ENCODE data around the gene ASNSD1. TPM values are rescaled to one million over a fixed set of nuclear protein-coding genes. Genes with fewer than 3 reads are reported as not detected.
"Not testable (repeated sequence)": the region's sequence is repeated elsewhere in the genome, so short reads cannot be mapped to it uniquely, and the experiment has no call there.

ASNSD1 gene
- total RNA-seq, 2 experiments from 2014 or later: 50.9 to 58.4 TPM

DNA sequence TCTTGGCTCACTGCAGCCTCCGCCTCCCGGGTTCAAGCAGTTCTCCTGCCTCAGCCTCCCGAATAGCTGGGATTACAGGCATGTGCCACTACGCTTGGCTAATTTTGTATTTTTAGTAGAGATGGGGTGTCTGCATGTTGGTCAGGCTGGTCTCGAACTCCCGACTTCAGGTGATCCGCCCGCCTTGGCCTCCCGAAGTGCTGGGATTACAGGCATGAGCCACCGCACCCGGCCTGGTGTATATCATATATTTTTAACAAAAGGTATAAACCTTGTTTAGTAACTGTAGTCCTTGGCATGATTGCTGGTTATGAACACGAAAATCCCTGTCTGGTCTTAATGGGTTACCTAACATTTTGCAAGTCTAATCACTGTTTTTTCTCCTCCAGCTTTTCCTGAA lies 2.1 kb downstream of the ASNSD1 start:
- Mint-ChIP-seq H3K4me3 (peak overlapping the region; percentile 28), H3K27ac (peak overlapping the region; percentile 68), H3K4me1 (peaks cover 31% of the 10 kb centered on the region), H3K36me3 (ENCODE audit: low read depth) (peaks cover 26% of the 10 kb centered on the region)
- intact Hi-C loops (cut with DNase I, micrococcal nuclease): loop anchor here (5.0 to 10.0 kb wide), 4 partner anchors 404 to 981 kb away; partner anchors contain the start of genes HIBCH (in 1 of the 2), NAB1 (in 1 of the 2) and NEMP2 (in 1 of the 2)
- DNase-seq; ATAC-seq; H3K9me3 Mint-ChIP-seq (ENCODE audit: low read depth); H3K27me3 Mint-ChIP-seq: not testable (repeated sequence)
- CTCF ChIA-PET: interaction anchor here (0.6 to 6.7 kb wide), 2 partner anchors 10 to 72 kb away, joined by 3 to 80 read pairs; partner anchors contain the start of gene ANKAR
- POLR2A ChIA-PET: interaction anchor here (0.8 to 1.3 kb wide), 2 partner anchors 11 to 82 kb away, joined by 3 to 5 read pairs; partner anchors contain the start of gene SLC40A1

GRCh38 chr2:189669913-189670312 lies 8.7 kb downstream of the ASNSD1 start:
- Mint-ChIP-seq H3K4me3 (no peak overlapping the region), H3K4me1 (peaks cover 19% of the 10 kb centered on the region), H3K27ac (no peak overlapping the region), H3K27me3 (no peaks in the 10 kb centered on the region), H3K9me3 (ENCODE audit: low read depth) (no peaks in the 10 kb centered on the region), H3K36me3 (ENCODE audit: low read depth) (peaks cover 43% of the 10 kb centered on the region)
- intact Hi-C loops (cut with DNase I, micrococcal nuclease): loop anchor here in 1 of 2 experiments (10.0 kb wide), 3 partner anchors 645 to 975 kb away; partner anchors contain the start of genes HIBCH, NAB1 and NEMP2
- DNase-seq: no peak
- POLR2A ChIA-PET: no interaction called here
- CTCF ChIA-PET: interaction anchor here (1.1 to 7.5 kb wide), 3 partner anchors 7 to 15 kb away, joined by 4 to 80 read pairs (median 5); partner anchors contain the start of gene ASNSD1
- no peak for ATAC-seq

- no peak for DNase-seq
- POLR2A ChIA-PET: interaction anchor here (0.6 to 1.1 kb wide), 3 partner anchors 9 to 89 kb away, joined by 3 to 12 read pairs (median 3); partner anchors contain the start of gene OSGEPL1
- H3K4me1 Mint-ChIP-seq: peaks cover 23% of the 10 kb centered on the region
- CTCF ChIA-PET: interaction anchor here (0.7 to 7.5 kb wide), 14 partner anchors 10 to 107 kb away, joined by 3 to 80 read pairs (median 4); partner anchors contain the start of genes ASNSD1 and OSGEPL1
- intact Hi-C loops (cut with DNase I, micrococcal nuclease): loop anchor here (1.0 to 2.0 kb wide), 5 partner anchors 13 to 110 kb away; partner anchors contain the start of genes ASNSD1 (in 2 of the 2), ORMDL1 (in 1 of the 2), OSGEPL1 (in 1 of the 2) and PMS1 (in 1 of the 2)
- peak; percentile 58 for ATAC-seq
- H3K9me3 Mint-ChIP-seq (ENCODE audit: low read depth): peaks cover 11% of the 10 kb centered on the region
- peak overlapping the region; percentile 62 for H3K27ac Mint-ChIP-seq
- no peaks in the 10 kb centered on the region for H3K27me3 Mint-ChIP-seq
- H3K4me3 Mint-ChIP-seq: peak overlapping the region; percentile 52
- peaks cover 51% of the 10 kb centered on the region for H3K36me3 Mint-ChIP-seq (ENCODE audit: low read depth)
Measured at GRCh38 chr2:189673661-189674373, 12.6 kb downstream of the ASNSD1 start.

DNA sequence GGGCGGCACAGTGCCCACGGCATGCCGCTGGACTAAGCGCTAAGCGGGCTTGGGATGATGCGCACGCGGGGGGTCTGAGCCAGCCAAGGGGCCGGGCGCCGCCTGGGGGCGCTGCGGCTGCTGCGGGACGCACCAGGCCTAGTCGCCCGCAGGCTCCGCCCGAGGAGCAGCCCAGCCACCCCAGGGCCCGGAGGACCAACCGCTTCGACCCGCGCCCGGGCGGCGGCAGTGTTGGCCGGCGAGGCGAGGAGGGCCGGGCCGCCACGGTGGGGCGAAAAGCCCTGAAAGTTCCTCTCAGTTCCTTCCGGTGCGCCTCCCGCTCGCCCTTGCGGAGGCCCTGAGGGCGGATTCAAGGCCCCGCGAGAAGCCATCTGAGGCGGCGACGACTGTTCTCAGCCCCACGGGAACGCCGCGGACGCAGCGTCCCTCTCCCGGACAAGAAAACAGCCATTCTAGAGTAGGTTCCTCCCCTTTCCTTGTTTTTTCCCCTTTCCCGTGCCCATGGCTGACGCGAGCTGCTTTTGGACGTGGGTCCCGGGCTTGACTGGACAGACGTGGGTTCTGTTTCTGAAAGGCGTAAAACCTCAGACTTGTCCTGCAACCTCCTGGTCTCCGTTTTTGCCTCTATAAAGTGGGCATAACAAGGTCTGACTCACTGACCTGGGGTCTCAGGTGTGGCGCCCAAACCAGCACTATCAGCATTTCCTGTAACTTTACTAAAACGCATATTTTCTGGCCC lies 13.3 kb downstream of the ASNSD1 start, which contains the start of gene ANKAR:
TSS of gene ANKAR (plus strand) at position 297 of the 739 bp plus-strand sequence. CDS start 1,821 bp downstream, outside the sequence.
- intact Hi-C loops (cut with DNase I, micrococcal nuclease): loop anchor here (1.0 to 2.0 kb wide), 5 partner anchors 13 to 110 kb away; partner anchors contain the start of genes ASNSD1 (in 2 of the 2), ORMDL1 (in 1 of the 2), OSGEPL1 (in 1 of the 2) and PMS1 (in 1 of the 2)
- peak; percentile 87 for DNase-seq
- H3K9me3 Mint-ChIP-seq (ENCODE audit: low read depth): peaks cover 11% of the 10 kb centered on the region
- H3K4me1 Mint-ChIP-seq: peaks cover 27% of the 10 kb centered on the region
- POLR2A ChIA-PET: interaction anchor here (0.6 to 1.1 kb wide), 3 partner anchors 10 to 130 kb away, joined by 3 to 12 read pairs (median 7); no protein-coding TSS in a partner anchor
- no peaks in the 10 kb centered on the region for H3K27me3 Mint-ChIP-seq
- peak; percentile 92 for ATAC-seq
- peak within 1 kb of the TSS; percentile 95 for H3K27ac Mint-ChIP-seq
- CTCF ChIA-PET: interaction anchor here (0.7 to 7.5 kb wide), 14 partner anchors 11 to 106 kb away, joined by 3 to 80 read pairs (median 6); partner anchors contain the start of genes ASNSD1 and OSGEPL1
- peak within 1 kb of the TSS; percentile 83 for H3K4me3 Mint-ChIP-seq
- H3K36me3 Mint-ChIP-seq (ENCODE audit: low read depth): peaks cover 47% of the 10 kb centered on the region

- no peak for ATAC-seq
- DNase-seq: no peak
- peaks cover 11% of the 10 kb centered on the region for H3K9me3 Mint-ChIP-seq (ENCODE audit: low read depth)
- peaks cover 44% of the 10 kb centered on the region for H3K4me1 Mint-ChIP-seq
- POLR2A ChIA-PET: no interaction called here
- no peaks in the 10 kb centered on the region for H3K27me3 Mint-ChIP-seq
- H3K4me3 Mint-ChIP-seq: no peak overlapping the region
- peaks cover 46% of the 10 kb centered on the region for H3K36me3 Mint-ChIP-seq (ENCODE audit: low read depth)
- no peak overlapping the region for H3K27ac Mint-ChIP-seq
- CTCF ChIA-PET: interaction anchor here (0.6 to 7.5 kb wide), 8 partner anchors 13 to 110 kb away, joined by 3 to 80 read pairs (median 6); partner anchors contain the start of genes ASNSD1 and OSGEPL1
- intact Hi-C loops (cut with DNase I, micrococcal nuclease): no loop called here
Measured at GRCh38 chr2:189676471-189676870, 15.2 kb downstream of the ASNSD1 start.

GRCh38 chr2:189679226-189679625 lies 18.0 kb downstream of the ASNSD1 start:
- ATAC-seq: no peak
- ChIA-PET CTCF (interaction anchor here (1.4 kb wide), 1 partner anchor 29 kb away, joined by 3 read pairs; no protein-coding TSS in a partner anchor), POLR2A (interaction anchor here (0.6 kb wide), 1 partner anchor 9 kb away, joined by 4 read pairs; no protein-coding TSS in a partner anchor)
- Mint-ChIP-seq H3K27me3 (no peaks in the 10 kb centered on the region), H3K4me3 (no peak overlapping the region), H3K27ac (no peak overlapping the region), H3K4me1 (peaks cover 43% of the 10 kb centered on the region), H3K9me3 (ENCODE audit: low read depth) (peaks cover 11% of the 10 kb centered on the region), H3K36me3 (ENCODE audit: low read depth) (peaks cover 37% of the 10 kb centered on the region)
- intact Hi-C loops (cut with DNase I, micrococcal nuclease): no loop called here
- DNase-seq: no peak

- Mint-ChIP-seq H3K9me3 (ENCODE audit: low read depth) (peaks cover 11% of the 10 kb centered on the region), H3K4me1 (peaks cover 39% of the 10 kb centered on the region), H3K36me3 (ENCODE audit: low read depth) (peaks cover 28% of the 10 kb centered on the region), H3K27me3 (no peaks in the 10 kb centered on the region), H3K27ac (no peak overlapping the region), H3K4me3 (no peak overlapping the region)
- ATAC-seq (peak; percentile 56), DNase-seq (no peak)
- ChIA-PET CTCF (interaction anchor here (0.5 to 1.8 kb wide), 2 partner anchors 11 to 20 kb away, joined by 3 to 5 read pairs; no protein-coding TSS in a partner anchor), POLR2A (no interaction called here)
- intact Hi-C loops (cut with DNase I, micrococcal nuclease): no loop called here
Measured at GRCh38 chr2:189681203-189681602, 19.9 kb downstream of the ASNSD1 start.

DNA sequence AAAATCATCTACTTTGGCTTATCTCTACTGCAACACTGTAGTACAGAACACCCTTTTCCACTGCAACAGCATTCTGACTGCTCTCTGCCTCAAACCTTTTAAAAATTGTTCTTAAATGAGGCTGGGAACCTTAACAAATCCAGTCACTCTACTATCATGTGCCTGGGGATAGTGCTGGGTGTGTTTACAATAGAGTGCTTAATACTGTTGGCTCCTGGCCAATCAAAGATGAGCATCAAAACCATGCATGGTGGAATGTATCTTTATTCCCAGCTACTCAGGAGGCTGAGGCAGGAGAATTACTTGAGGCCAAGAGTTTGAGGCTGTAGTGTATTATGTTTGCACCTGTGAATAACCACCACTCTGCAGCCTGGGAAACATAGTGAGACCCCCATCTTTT lies 20.6 kb downstream of the ASNSD1 start:
- CTCF ChIA-PET: interaction anchor here (1.0 kb wide), 1 partner anchor 42 kb away, joined by 3 read pairs; no protein-coding TSS in a partner anchor
- H3K4me3 Mint-ChIP-seq: no peak overlapping the region
- peaks cover 22% of the 10 kb centered on the region for H3K36me3 Mint-ChIP-seq (ENCODE audit: low read depth)
- POLR2A ChIA-PET: no interaction called here
- peaks cover 11% of the 10 kb centered on the region for H3K9me3 Mint-ChIP-seq (ENCODE audit: low read depth)
- DNase-seq: no peak
- intact Hi-C loops (cut with DNase I, micrococcal nuclease): no loop called here
- H3K27me3 Mint-ChIP-seq: no peaks in the 10 kb centered on the region
- H3K4me1 Mint-ChIP-seq: peaks cover 39% of the 10 kb centered on the region
- ATAC-seq: no peak
- H3K27ac Mint-ChIP-seq: no peak overlapping the region

GRCh38 chr2:189683348-189683747 lies 22.1 kb downstream of the ASNSD1 start:
- ATAC-seq (peak; percentile 74), DNase-seq (peak; percentile 39)
- CTCF ChIA-PET: interaction anchor here (1.1 to 3.0 kb wide), 4 partner anchors 11 to 21 kb away, joined by 3 to 9 read pairs (median 6); no protein-coding TSS in a partner anchor
- Mint-ChIP-seq H3K4me3 (no peak overlapping the region), H3K27me3 (no peaks in the 10 kb centered on the region), H3K36me3 (ENCODE audit: low read depth) (peaks cover 11% of the 10 kb centered on the region), H3K27ac (no peak overlapping the region), H3K9me3 (ENCODE audit: low read depth) (peaks cover 4% of the 10 kb centered on the region), H3K4me1 (peaks cover 39% of the 10 kb centered on the region)
- intact Hi-C loops (cut with DNase I, micrococcal nuclease): no loop called here
- POLR2A ChIA-PET: interaction anchor here (0.6 to 0.9 kb wide), 2 partner anchors 30 to 79 kb away, joined by 3 read pairs; partner anchors contain the start of gene OSGEPL1

- peaks cover 32% of the 10 kb centered on the region for H3K4me1 Mint-ChIP-seq
- CTCF ChIA-PET: interaction anchor here (0.7 to 3.0 kb wide), 5 partner anchors 14 to 1870 kb away, joined by 3 to 9 read pairs (median 4); no protein-coding TSS in a partner anchor
- POLR2A ChIA-PET: interaction anchor here (0.5 to 0.7 kb wide), 2 partner anchors 68 to 101 kb away, joined by 3 to 4 read pairs; no protein-coding TSS in a partner anchor
- ATAC-seq: no peak
- H3K36me3 Mint-ChIP-seq (ENCODE audit: low read depth): peaks cover 6% of the 10 kb centered on the region
- intact Hi-C loops (cut with DNase I, micrococcal nuclease): no loop called here
- H3K4me3 Mint-ChIP-seq: no peak overlapping the region
- no peak for DNase-seq
- H3K9me3 Mint-ChIP-seq (ENCODE audit: low read depth): no peaks in the 10 kb centered on the region
- H3K27ac Mint-ChIP-seq: no peak overlapping the region
- no peaks in the 10 kb centered on the region for H3K27me3 Mint-ChIP-seq
Measured at GRCh38 chr2:189684811-189685210, 23.6 kb downstream of the ASNSD1 start.

All from activated CD4-positive, alpha-beta T cell treated with anti-CD3 and anti-CD28 coated beads for 36 hours (primary cell).